Activated gamma-delta T cell (primary cell): ENCODE measurements around the gene SLC4A4.

Source experiments
- DNase-seq: peaks from one replicate; lab custom pipeline; 2025; lab: John Stamatoyannopoulos, UW
- total RNA-seq, 2 donors: gene quantifications; one replicate each; lab custom pipeline; 2026; lab: John Stamatoyannopoulos, UW

Gene SLC4A4
- 8.7 to 12.7 reads per million in 2 donors for total RNA-seq

- DNase-seq = no peak
Measured at GRCh38 chr4:71338846-71339593, at the start of gene SLC4A4. Gene SLC4A4 (plus strand): TSS chr4:71339020.

DNA sequence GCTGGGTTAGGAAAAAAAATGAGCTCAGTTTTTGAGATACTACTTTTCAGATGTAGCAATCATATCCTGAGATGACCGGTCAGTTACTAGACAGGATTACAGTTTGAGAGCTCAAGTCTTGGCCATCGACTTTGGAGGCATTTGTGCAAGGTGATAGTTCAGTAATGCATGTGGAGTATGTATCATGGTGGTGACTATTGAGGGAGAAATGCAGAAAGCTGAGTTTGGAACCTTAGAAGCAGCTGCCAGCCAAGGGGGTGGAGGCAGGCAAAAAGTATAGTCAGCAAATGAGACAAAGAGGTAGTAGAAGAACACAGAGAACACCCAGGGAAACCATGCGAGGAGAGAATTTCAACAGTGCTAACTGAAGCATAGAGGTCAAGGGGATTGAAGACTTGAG, 48.7 kb upstream of the SLC4A4 start:
- DNase-seq = no peak

DNA sequence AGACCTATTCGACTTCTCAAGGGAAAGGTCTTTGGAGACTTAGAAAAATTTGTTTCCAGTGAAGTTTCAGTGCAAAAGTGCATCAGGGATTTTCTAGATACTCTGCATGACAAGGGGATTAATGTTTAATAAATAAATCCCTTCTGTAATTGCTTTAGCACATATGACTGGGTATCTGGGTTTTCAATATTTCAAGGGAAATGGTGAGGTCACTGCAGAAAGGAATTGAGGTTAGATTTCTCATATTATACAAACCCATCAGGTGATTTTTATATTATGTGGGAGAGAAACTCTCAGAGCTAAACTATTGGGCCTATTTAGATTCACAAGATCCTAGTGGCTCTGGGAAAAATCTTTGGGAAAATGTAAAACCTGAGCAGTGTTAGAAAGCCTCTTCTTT, 48.3 kb upstream of the SLC4A4 start:
- DNase-seq = no peak

DNA sequence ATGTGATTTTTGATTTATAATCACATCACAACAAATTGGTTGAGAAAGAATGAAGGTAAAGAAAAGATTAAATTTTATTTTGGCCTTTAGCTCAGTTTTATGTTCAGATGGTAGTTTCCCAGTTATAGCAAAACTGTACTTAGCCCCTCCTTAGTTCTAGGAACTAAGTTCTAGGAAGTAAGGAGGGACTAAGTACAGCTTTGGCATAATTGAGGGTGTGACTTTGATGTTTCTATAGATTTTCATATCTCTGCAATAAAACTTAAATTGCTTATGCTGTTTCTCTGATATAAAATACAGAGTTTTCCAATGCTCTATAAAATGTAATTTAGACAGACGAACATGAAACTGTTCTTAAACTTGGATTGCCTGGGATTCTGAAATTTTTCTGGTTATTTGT, 46.6 kb upstream of the SLC4A4 start:
- DNase-seq = no peak

- DNase-seq = no peak
Measured at GRCh38 chr4:71293705-71294104, 45.1 kb upstream of the SLC4A4 start.

- DNase-seq = no peak
Measured at GRCh38 chr4:71294301-71294700, 44.5 kb upstream of the SLC4A4 start.

DNA sequence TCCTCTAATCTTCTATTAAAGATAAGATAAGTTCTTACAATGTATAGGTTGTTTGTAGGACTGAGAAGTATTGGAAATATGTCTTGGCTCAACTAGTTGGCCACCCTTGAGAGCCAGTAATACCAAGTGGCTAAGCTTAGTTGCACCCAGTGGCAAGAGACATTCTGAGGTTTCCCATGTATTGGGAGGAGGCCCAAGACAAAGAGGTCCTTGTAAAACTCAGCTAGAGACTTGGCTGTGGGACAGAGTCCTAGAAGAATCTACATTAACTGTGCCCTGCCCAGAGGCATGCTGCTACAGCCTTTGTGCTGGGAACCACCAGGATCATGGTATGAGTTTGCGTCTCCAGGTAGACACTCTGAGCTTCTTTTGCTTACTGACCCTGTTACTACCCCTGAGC, 41.9 kb upstream of the SLC4A4 start:
- DNase-seq = no peak

DNA sequence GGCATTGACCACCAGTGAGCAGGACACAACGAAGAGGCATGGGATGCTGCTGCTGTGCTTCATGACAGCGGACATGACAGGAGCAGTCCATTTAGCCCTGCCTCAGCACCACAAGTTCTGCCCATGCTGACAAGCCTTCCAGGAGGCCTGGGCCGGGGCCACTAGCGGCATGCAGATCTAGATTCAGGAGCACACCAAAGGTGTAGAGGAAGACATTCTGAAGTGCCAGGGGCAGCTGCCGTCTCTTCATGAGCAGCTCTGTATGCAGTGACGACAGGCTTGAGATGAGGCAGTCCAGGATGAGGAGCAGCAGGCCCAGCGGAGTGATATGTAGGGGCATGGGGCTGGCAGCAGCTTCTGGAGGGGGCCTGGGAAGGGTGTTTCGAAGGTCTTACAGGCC, 38.5 kb upstream of the SLC4A4 start:
- DNase-seq = no peak

DNA sequence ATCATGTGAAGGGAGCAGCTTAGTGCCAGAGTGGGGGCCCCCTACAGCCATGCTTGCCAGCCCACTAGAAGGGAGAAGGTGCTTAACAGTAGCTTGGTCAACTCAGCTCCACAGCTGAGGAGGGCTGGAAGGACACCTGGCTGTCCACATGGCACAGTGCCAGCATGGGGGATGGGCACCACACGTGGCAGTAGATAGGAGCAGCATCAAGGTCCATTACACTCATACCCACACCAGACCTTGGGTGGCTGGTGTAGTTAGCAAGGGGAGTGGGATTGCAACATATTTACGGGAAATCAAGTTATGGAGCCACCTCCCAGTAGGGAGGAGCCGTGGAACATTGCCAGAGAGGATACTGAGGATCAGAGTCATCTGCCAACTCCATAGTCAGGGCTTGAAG, 37.9 kb upstream of the SLC4A4 start:
- DNase-seq = no peak

- DNase-seq = no peak
Measured at GRCh38 chr4:71303287-71303686, 35.5 kb upstream of the SLC4A4 start.

DNA sequence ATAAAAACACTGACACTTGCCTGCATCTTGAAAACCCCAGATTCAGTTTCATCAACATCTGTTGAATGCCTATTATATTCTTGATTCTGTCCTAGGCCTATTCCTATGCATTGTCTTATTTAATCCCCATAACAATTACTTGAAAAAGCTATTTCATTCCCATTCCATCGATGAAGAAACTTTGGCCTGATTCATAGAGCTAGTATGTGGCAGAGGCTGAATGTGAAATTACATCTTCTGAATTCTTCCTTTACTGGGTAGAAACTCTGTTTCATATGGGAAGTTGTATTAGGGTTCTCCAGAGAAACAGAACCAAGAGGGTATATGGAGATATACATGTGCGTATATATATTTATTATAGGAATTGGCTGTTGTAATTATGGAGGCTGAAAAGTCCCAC, 35.0 kb upstream of the SLC4A4 start:
- DNase-seq = no peak

- DNase-seq = no peak
Measured at GRCh38 chr4:71304289-71304850, 34.5 kb upstream of the SLC4A4 start.

GRCh38 chr4:71307729-71308128, 31.1 kb upstream of the SLC4A4 start:
- no peak for DNase-seq

GRCh38 chr4:71322425-71322824, 16.4 kb upstream of the SLC4A4 start:
- no peak for DNase-seq

DNA sequence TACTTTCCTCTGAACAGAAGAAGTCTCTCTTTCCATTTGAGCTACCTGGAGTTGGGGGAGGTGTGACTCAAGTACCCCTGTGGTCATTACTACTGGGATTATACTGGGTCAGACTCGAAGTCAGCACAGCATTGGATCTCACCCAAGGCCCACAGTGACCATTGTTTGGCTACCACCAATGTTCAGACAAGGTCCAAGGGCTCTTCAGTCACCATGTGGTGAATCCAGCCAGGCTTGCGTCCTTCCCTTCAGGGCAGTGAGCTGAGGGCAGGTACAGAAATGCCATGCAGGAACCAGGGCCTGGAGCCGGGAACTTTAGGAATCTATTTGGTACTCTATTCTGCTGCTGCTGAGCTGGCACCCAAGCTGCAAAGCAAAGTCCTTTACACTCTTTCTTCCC, 5.5 kb upstream of the SLC4A4 start:
- DNase-seq = no peak

DNA sequence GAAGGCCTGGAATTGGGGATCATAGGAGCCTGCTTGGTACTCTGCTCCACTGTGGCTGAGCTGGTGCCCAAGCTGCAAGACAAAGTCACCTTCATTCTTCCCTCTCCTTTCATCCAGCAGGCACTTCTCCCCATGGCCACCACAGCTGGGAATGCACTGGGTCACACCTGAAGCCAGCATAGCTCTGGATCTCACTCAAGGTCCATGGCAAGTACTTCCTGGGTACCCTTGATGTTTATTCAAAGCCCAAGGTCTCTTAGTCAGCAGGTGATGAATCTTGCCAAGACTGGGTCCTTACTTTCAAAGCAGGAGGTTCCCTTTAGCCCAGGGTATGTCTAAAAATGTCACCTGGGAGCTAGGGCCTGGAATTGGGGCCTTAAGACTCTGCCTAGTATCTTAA, 4.9 kb upstream of the SLC4A4 start:
- no peak for DNase-seq

GRCh38 chr4:71334465-71334882, 4.3 kb upstream of the SLC4A4 start:
- no peak for DNase-seq

DNA sequence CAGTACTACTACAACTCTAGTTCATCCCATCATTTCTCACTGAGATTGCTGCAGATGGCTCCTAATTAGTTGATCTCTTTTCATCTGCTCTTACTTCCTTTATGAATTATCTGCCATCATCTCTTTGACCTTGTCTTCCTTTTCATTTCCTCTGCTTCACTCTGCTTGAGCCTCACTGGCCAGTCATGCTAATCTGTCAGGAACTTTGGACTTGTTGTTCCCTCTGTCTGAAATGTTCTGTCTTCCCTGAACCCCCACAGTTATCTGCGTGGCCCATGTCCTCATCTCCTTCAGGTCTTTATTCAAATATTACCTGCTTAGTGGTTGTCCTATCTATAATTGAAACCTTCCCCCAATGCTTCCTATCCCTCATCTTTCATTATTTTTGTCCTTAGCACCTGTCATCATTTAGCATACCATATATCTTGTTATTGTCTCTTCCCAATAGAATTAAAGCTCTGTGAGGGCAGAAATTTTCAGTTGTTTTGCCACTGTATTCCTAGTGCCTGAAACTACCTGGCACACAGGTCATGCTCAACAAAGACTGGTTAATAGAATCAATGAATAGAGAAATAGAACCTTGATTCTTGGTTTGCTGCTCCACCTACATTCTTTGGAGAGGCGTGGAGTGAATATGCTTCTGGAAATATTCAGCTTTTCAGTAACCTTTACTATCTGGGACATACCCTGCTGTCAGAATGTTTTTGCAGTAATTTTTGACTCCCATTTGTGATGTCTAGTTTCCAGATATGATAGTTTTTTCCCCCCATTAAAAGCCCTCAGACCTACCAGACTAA, 5.0 kb downstream of the SLC4A4 start:
- DNase-seq = no peak

DNA sequence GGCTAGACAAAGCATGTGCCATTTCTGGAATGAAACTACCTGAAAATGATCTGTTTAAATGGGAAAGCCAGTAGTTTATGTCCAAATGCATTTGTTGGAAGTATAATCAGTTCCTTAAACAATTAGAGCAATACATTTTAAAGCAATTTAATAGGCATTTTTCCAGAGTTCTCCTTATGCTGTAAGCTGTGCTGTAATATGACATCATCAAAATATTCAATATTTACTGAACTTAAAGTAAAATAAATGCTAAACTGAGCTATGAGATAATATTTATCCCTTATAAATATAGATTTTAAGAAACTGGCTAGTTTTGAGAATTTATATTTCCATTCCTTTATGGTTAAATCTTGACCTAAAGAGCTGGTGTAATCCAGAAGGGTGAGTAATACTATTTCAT, 7.9 kb downstream of the SLC4A4 start:
- no peak for DNase-seq

- DNase-seq = no peak
Measured at GRCh38 chr4:71348586-71348985, 9.8 kb downstream of the SLC4A4 start.

GRCh38 chr4:71355045-71355444, 16.2 kb downstream of the SLC4A4 start:
- DNase-seq = no peak

- DNase-seq = no peak
Measured at GRCh38 chr4:71355971-71356370, 17.2 kb downstream of the SLC4A4 start.
